ENCODE results near the gene MED13L. TPM values are rescaled to one million over a fixed set of nuclear protein-coding genes. Genes with fewer than 3 reads are reported as not detected.

Gene MED13L
- total RNA-seq, 2 donors from 2014 or later: 88.9 to 140 TPM

GRCh38 chr12:116217045-116217735 is 60.3 kb downstream of the MED13L start:
- Histone ChIP-seq H3K27ac (no peak overlapping the region), H3K4me1 (replicated peaks) (no peaks in the 10 kb centered on the region), H3K27me3 (replicated peaks; ENCODE audit: insufficient read depth) (no peaks in the 10 kb centered on the region), H3K9me3 (no peaks in the 10 kb centered on the region), H3K36me3 (no peaks in the 10 kb centered on the region), H3K4me3 (no peak overlapping the region)
- TF ChIP-seq POLR2AphosphoS5 (IDR thresholded peaks at IDR 0.05): no peak
- no peak for TF ChIP-seq POLR2A (IDR thresholded peaks at IDR 0.05)
- no peak for TF ChIP-seq CTCF (IDR thresholded peaks at IDR 0.05)
- WGBS: 56% methylated on average over 3 of the region's 3 CpGs
- intact Hi-C loops (cut with DNase I): no loop called here
- DNase-seq (ENCODE audit: low spot score): no peak

- no peak for DNase-seq (ENCODE audit: low spot score)
- H3K4me1 ChIP-seq (replicated peaks): no peaks in the 10 kb centered on the region
- TF ChIP-seq CTCF (IDR thresholded peaks at IDR 0.05): no peak
- no peak for TF ChIP-seq POLR2A (IDR thresholded peaks at IDR 0.05)
- no peak for TF ChIP-seq POLR2AphosphoS5 (IDR thresholded peaks at IDR 0.05)
- H3K36me3 ChIP-seq: no peaks in the 10 kb centered on the region
- no peak overlapping the region for H3K27ac ChIP-seq
- 96% methylated on average over 5 of the region's 5 CpGs for WGBS
- intact Hi-C loops (cut with DNase I): no loop called here
- no peaks in the 10 kb centered on the region for H3K27me3 ChIP-seq (replicated peaks; ENCODE audit: insufficient read depth)
- no peaks in the 10 kb centered on the region for H3K9me3 ChIP-seq
- H3K4me3 ChIP-seq: no peak overlapping the region
Observed at GRCh38 chr12:116216022-116216756, 61.3 kb downstream of the MED13L start.

GRCh38 chr12:116215023-116215422 is 62.5 kb downstream of the MED13L start:
- Histone ChIP-seq H3K36me3 (no peaks in the 10 kb centered on the region), H3K27ac (no peak overlapping the region), H3K27me3 (replicated peaks; ENCODE audit: insufficient read depth) (no peaks in the 10 kb centered on the region), H3K4me1 (replicated peaks) (no peaks in the 10 kb centered on the region), H3K4me3 (no peak overlapping the region), H3K9me3 (no peaks in the 10 kb centered on the region)
- no peak for DNase-seq (ENCODE audit: low spot score)
- intact Hi-C loops (cut with DNase I): no loop called here
- no peak for TF ChIP-seq POLR2A (IDR thresholded peaks at IDR 0.05)
- no peak for TF ChIP-seq POLR2AphosphoS5 (IDR thresholded peaks at IDR 0.05)
- no peak for TF ChIP-seq CTCF (IDR thresholded peaks at IDR 0.05)
- WGBS: 90% methylated on average over 1 of the region's 1 CpG

GRCh38 chr12:116213885-116214527 is 63.5 kb downstream of the MED13L start:
- no peaks in the 10 kb centered on the region for H3K27me3 ChIP-seq (replicated peaks; ENCODE audit: insufficient read depth)
- no peak for TF ChIP-seq CTCF (IDR thresholded peaks at IDR 0.05)
- no peak for TF ChIP-seq POLR2AphosphoS5 (IDR thresholded peaks at IDR 0.05)
- no peak for TF ChIP-seq POLR2A (IDR thresholded peaks at IDR 0.05)
- no peak for DNase-seq (ENCODE audit: low spot score)
- H3K4me1 ChIP-seq (replicated peaks): no peaks in the 10 kb centered on the region
- H3K36me3 ChIP-seq: no peaks in the 10 kb centered on the region
- no peak overlapping the region for H3K27ac ChIP-seq
- no peak overlapping the region for H3K4me3 ChIP-seq
- intact Hi-C loops (cut with DNase I): no loop called here
- H3K9me3 ChIP-seq: no peaks in the 10 kb centered on the region
- WGBS: 72% methylated on average over 4 of the region's 4 CpGs
